Liver (tissue), 3 donors: ENCODE measurements around the gene DR1.

Source experiments
- JUND ChIP-seq, 2 donors: IDR thresholded peaks; 2 replicates each; pipeline ENCODE4 v1.6.1; 2016; ENCODE audit warnings: antibody characterized with exemption in 2 of 2
- MAX ChIP-seq: IDR thresholded peaks from 2 replicates; pipeline ENCODE4 v1.6.1; 2016; ENCODE audit warnings: antibody characterized with exemption
- RAD21 ChIP-seq, 2 donors: IDR thresholded peaks; 2 replicates each; pipeline ENCODE4 v1.6.1; 2016; ENCODE audit warnings: antibody characterized with exemption in 2 of 2, mild to moderate bottlenecking in 2 of 2
- RXRA ChIP-seq, 2 donors: IDR thresholded peaks; 2 replicates each; pipeline ENCODE4 v1.6.1; 2017 to 2018; ENCODE audit warnings: antibody characterized with exemption in 2 of 2, mild to moderate bottlenecking in 1 of 2
- SP1 ChIP-seq: IDR thresholded peaks from 2 replicates; pipeline ENCODE4 v1.6.1; 2018; ENCODE audit warnings: antibody characterized with exemption, mild to moderate bottlenecking
- TAF1 ChIP-seq: conservative IDR thresholded peaks from 2 replicates; pipeline ENCODE4 v1.6.1; 2016; ENCODE audit warnings: antibody characterized with exemption, mild to moderate bottlenecking
- YY1 ChIP-seq: IDR thresholded peaks from 2 replicates; pipeline ENCODE4 v1.6.1; 2016; ENCODE audit warnings: antibody characterized with exemption, mild to moderate bottlenecking
- TF ChIP-seq, protein P1 (sequence below): fragments of 150-350 bp; IDR thresholded peaks from 2 replicates; pipeline ENCODE4 v1.5.1; 2017; ENCODE audit warnings: improper control_type of control experiment, low read depth, low read length; ENCODE audit not compliant: missing input control
- donor health status: healthy.
- donor health status: healthy.

DNA sequence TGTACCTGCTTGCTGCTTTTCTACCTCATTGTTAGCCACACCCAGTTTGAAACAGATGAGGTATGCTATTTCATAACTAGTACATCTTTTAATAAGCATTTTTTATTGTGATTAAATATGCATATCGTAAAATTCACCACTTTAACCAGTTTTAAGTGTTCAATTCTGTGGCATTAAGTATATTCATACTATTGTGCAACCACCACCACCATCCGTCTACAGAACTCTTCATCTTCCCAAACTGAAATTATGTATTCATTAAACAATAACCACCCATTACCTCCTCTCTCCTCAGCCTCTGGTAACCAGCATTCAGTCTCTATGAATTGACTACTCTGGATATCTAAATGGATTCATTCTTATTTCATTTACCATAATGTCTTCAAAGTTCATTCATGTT lies 20.1 kb downstream of the DR1 start:
- no peak for TF ChIP-seq SP1
- TF ChIP-seq, protein P1, sequence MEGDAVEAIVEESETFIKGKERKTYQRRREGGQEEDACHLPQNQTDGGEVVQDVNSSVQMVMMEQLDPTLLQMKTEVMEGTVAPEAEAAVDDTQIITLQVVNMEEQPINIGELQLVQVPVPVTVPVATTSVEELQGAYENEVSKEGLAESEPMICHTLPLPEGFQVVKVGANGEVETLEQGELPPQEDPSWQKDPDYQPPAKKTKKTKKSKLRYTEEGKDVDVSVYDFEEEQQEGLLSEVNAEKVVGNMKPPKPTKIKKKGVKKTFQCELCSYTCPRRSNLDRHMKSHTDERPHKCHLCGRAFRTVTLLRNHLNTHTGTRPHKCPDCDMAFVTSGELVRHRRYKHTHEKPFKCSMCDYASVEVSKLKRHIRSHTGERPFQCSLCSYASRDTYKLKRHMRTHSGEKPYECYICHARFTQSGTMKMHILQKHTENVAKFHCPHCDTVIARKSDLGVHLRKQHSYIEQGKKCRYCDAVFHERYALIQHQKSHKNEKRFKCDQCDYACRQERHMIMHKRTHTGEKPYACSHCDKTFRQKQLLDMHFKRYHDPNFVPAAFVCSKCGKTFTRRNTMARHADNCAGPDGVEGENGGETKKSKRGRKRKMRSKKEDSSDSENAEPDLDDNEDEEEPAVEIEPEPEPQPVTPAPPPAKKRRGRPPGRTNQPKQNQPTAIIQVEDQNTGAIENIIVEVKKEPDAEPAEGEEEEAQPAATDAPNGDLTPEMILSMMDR = no peak
- TF ChIP-seq MAX = no peak
- no peak for TF ChIP-seq TAF1
- TF ChIP-seq JUND (IDR thresholded peaks at IDR 0.05) = no peak
- TF ChIP-seq RAD21 (IDR thresholded peaks at IDR 0.05) = no peak
- TF ChIP-seq YY1 = no peak
- no peak for TF ChIP-seq RXRA (IDR thresholded peaks at IDR 0.05)
